Measurements from ENCODE around the gene HOXA9. TPM values are rescaled to one million over a fixed set of nuclear protein-coding genes. Genes with fewer than 3 reads are reported as not detected.

Gene HOXA9
- polyA plus RNA-seq, 1 donor from 2014 or later = not detected

- Histone ChIP-seq H3K4me2 (ENCODE audit: low read length) (no peak overlapping the region), H3K27me3 (ENCODE audit: insufficient read depth, low read depth, low read length) (peaks cover 100% of the 10 kb centered on the region), H3K27ac (ENCODE audit: low read length) (no peak overlapping the region), H3K36me3 (ENCODE audit: insufficient read depth, low read length) (no peaks in the 10 kb centered on the region), H3F3A (ENCODE audit: insufficient read depth, low read length, poor library complexity, severe bottlenecking) (no peaks in the 10 kb centered on the region), H3K9me2 (ENCODE audit: insufficient read depth, low read length) (no peaks in the 10 kb centered on the region), H3K9ac (ENCODE audit: low read length) (no peak overlapping the region), H3K9me3 (ENCODE audit: low read length) (peaks cover 7% of the 10 kb centered on the region), H3K79me2 (replicated peaks; ENCODE audit: insufficient read depth, low read length) (no peaks in the 10 kb centered on the region), H4K20me1 (ENCODE audit: insufficient read depth) (no peaks in the 10 kb centered on the region), H2AFZ (ENCODE audit: low read depth, low read length) (no peak overlapping the region), H3K4me3 (ENCODE audit: low read length) (no peak overlapping the region)
- TF ChIP-seq REST (IDR thresholded peaks at IDR 0.05; ENCODE audit: borderline replicate concordance) (no peak), SMC3 (conservative IDR thresholded peaks at IDR 0.05; ENCODE audit: poor library complexity) (no peak), EZH2 (IDR thresholded peaks at IDR 0.05; ENCODE audit: borderline replicate concordance, insufficient read depth, low read length, poor library complexity, severe bottlenecking) (no peak), EP300 (conservative IDR thresholded peaks at IDR 0.05; ENCODE audit: poor library complexity, severe bottlenecking) (no peak), RAD21 (conservative IDR thresholded peaks at IDR 0.05) (no peak), CTCF (IDR thresholded peaks at IDR 0.05; ENCODE audit: poor library complexity, severe bottlenecking) (no peak), MXI1 (conservative IDR thresholded peaks at IDR 0.05; ENCODE audit: poor library complexity, severe bottlenecking) (no peak), POLR2AphosphoS5 (IDR thresholded peaks at IDR 0.05) (no peak), TAF1 (IDR thresholded peaks at IDR 0.05; ENCODE audit: low read depth) (no peak)
Observed at GRCh38 chr7:27123007-27123476, 42.3 kb downstream of the HOXA9 start.

GRCh38 chr7:27122077-27122910 is 43.0 kb downstream of the HOXA9 start:
- H3K27ac ChIP-seq (ENCODE audit: low read length) = no peak overlapping the region

More at GRCh38 chr7:27122077-27122910, 43.0 kb downstream of the HOXA9 start:
- Histone ChIP-seq H3K27me3 (ENCODE audit: insufficient read depth, low read depth, low read length) (peaks cover 100% of the 10 kb centered on the region), H3K4me2 (ENCODE audit: low read length) (no peak overlapping the region), H3K79me2 (replicated peaks; ENCODE audit: insufficient read depth, low read length) (no peaks in the 10 kb centered on the region), H4K20me1 (ENCODE audit: insufficient read depth) (no peaks in the 10 kb centered on the region), H3K36me3 (ENCODE audit: insufficient read depth, low read length) (no peaks in the 10 kb centered on the region), H3K9me3 (ENCODE audit: low read length) (peaks cover 7% of the 10 kb centered on the region), H3F3A (ENCODE audit: insufficient read depth, low read length, poor library complexity, severe bottlenecking) (no peaks in the 10 kb centered on the region), H2AFZ (ENCODE audit: low read depth, low read length) (no peak overlapping the region), H3K9me2 (ENCODE audit: insufficient read depth, low read length) (no peaks in the 10 kb centered on the region), H3K4me3 (ENCODE audit: low read length) (no peak overlapping the region), H3K9ac (ENCODE audit: low read length) (no peak overlapping the region)
- TF ChIP-seq EZH2 (IDR thresholded peaks at IDR 0.05; ENCODE audit: borderline replicate concordance, insufficient read depth, low read length, poor library complexity, severe bottlenecking) (peak; percentile 72), RAD21 (conservative IDR thresholded peaks at IDR 0.05) (no peak)

Measured in neural cell (in vitro differentiated cells).